MM.1S (cell line): Measurements from ENCODE around the gene TPCN2.

ENCODE experiments used
- DNase-seq: peaks from one replicate; pipeline ENCODE4 v3.0.0-alpha.2; 2015
- H2AFZ ChIP-seq: fragments of 300-600 bp; sonication (generic); 2 replicates; pipeline ENCODE4 v1.6.0; 2016; ENCODE audit warnings: antibody characterized with exemption, low read length
- H3F3A ChIP-seq: fragments of 300-600 bp; sonication (generic); 2 replicates; pipeline ENCODE4 v1.6.1; 2016; ENCODE audit warnings: mild to moderate bottlenecking, antibody characterized with exemption, low read length, moderate library complexity, mixed read lengths; ENCODE audit not compliant: insufficient read depth
- H3K27ac ChIP-seq: fragments of 300-600 bp; sonication (generic); 2 replicates; pipeline ENCODE4 v1.5.1; 2016; ENCODE audit warnings: mild to moderate bottlenecking, low read length
- H3K27me3 ChIP-seq: fragments of 300-600 bp; sonication (generic); replicated peaks from 2 replicates; pipeline ENCODE4 v1.6.0; 2016; ENCODE audit warnings: low read length; ENCODE audit not compliant: insufficient read depth
- H3K36me3 ChIP-seq: fragments of 300-600 bp; sonication (generic); replicated peaks from 2 replicates; pipeline ENCODE4 v1.6.1; 2016; ENCODE audit warnings: mild to moderate bottlenecking, low read length, mixed read lengths; ENCODE audit not compliant: insufficient read depth
- H3K4me1 ChIP-seq: fragments of 300-600 bp; sonication (generic); 2 replicates; pipeline ENCODE4 v1.6.1; 2016; ENCODE audit warnings: low read length, mixed read lengths
- H3K4me2 ChIP-seq: fragments of 300-600 bp; sonication (generic); 2 replicates; pipeline ENCODE4 v1.6.0; 2016; ENCODE audit warnings: low read depth, low read length
- H3K4me3 ChIP-seq: fragments of 300-600 bp; sonication (generic); 2 replicates; pipeline ENCODE4 v1.5.1; 2016; ENCODE audit warnings: low read length, mixed read lengths
- H3K79me2 ChIP-seq: fragments of 300-600 bp; sonication (generic); 2 replicates; pipeline ENCODE4 v1.6.1; 2016; ENCODE audit warnings: mixed run types, low read length, mixed read lengths
- H3K9ac ChIP-seq: fragments of 300-600 bp; sonication (generic); 2 replicates; pipeline ENCODE4 v1.6.1; 2016; ENCODE audit warnings: low read length, mixed read lengths
- H3K9me2 ChIP-seq: fragments of 300-600 bp; sonication (generic); replicated peaks from 2 replicates; pipeline ENCODE4 v1.6.1; 2016; ENCODE audit warnings: mild to moderate bottlenecking, low read length, mixed read lengths; ENCODE audit not compliant: insufficient read depth
- H3K9me3 ChIP-seq: fragments of 300-600 bp; sonication (generic); replicated peaks from 2 replicates; pipeline ENCODE4 v1.6.1; 2016; ENCODE audit warnings: mild to moderate bottlenecking, low read length, mixed read lengths; ENCODE audit not compliant: insufficient read depth
- H4K20me1 ChIP-seq: fragments of 300-600 bp; sonication (generic); 2 replicates; pipeline ENCODE4 v1.6.1; 2016; ENCODE audit warnings: mild to moderate bottlenecking, low read length, moderate library complexity, mixed read lengths; ENCODE audit not compliant: insufficient read depth
- EZH2 ChIP-seq: fragments of 300-600 bp; sonication (generic); optimal IDR thresholded peaks from 2 replicates; pipeline ENCODE3; 2017; ENCODE audit warnings: low read depth, mild to moderate bottlenecking, antibody characterized with exemption, low read length, mixed read lengths
- EZH2phosphoT487 ChIP-seq: fragments of 300-600 bp; sonication (generic); IDR thresholded peaks from 2 replicates; pipeline ENCODE4 v1.6.1; 2018; ENCODE audit warnings: antibody characterized with exemption, low read length
- TF ChIP-seq, protein P1 (sequence below): fragments of 300-600 bp; sonication (generic); IDR thresholded peaks from 2 replicates; pipeline ENCODE4 v1.5.1; 2016; ENCODE audit warnings: antibody characterized with exemption, low read length, mixed read lengths

TPCN2 gene

GRCh38 chr11:69049490-69049867 lies 747 bp downstream of the TPCN2 start:
- Histone ChIP-seq H3K4me2 (peak overlapping the region; percentile 93), H3K36me3 (no peaks in the 10 kb centered on the region), H3K79me2 (peaks cover 54% of the 10 kb centered on the region), H3K9ac (peak overlapping the region; percentile 99), H3K4me3 (peak overlapping the region; percentile 98), H2AFZ (peak overlapping the region; percentile 92), H3K27me3 (no peaks in the 10 kb centered on the region), H3K9me2 (no peaks in the 10 kb centered on the region), H4K20me1 (no peaks in the 10 kb centered on the region), H3F3A (no peaks in the 10 kb centered on the region), H3K27ac (no peak overlapping the region), H3K9me3 (no peaks in the 10 kb centered on the region), H3K4me1 (peaks cover 15% of the 10 kb centered on the region)
- TF ChIP-seq EZH2phosphoT487 (no peak), EZH2 (no peak)
- TF ChIP-seq, protein P1, sequence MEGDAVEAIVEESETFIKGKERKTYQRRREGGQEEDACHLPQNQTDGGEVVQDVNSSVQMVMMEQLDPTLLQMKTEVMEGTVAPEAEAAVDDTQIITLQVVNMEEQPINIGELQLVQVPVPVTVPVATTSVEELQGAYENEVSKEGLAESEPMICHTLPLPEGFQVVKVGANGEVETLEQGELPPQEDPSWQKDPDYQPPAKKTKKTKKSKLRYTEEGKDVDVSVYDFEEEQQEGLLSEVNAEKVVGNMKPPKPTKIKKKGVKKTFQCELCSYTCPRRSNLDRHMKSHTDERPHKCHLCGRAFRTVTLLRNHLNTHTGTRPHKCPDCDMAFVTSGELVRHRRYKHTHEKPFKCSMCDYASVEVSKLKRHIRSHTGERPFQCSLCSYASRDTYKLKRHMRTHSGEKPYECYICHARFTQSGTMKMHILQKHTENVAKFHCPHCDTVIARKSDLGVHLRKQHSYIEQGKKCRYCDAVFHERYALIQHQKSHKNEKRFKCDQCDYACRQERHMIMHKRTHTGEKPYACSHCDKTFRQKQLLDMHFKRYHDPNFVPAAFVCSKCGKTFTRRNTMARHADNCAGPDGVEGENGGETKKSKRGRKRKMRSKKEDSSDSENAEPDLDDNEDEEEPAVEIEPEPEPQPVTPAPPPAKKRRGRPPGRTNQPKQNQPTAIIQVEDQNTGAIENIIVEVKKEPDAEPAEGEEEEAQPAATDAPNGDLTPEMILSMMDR, result no peak
- DNase-seq, result no peak

GRCh38 chr11:69050592-69051380 lies 2.1 kb downstream of the TPCN2 start:
- DNase-seq, result no peak
- no peaks in the 10 kb centered on the region for H3K36me3 ChIP-seq
- H3K9ac ChIP-seq, result no peak overlapping the region
- H3K4me3 ChIP-seq, result no peak overlapping the region
- no peak overlapping the region for H3K27ac ChIP-seq
- no peaks in the 10 kb centered on the region for H4K20me1 ChIP-seq
- H3K4me2 ChIP-seq, result no peak overlapping the region
- peaks cover 59% of the 10 kb centered on the region for H3K79me2 ChIP-seq
- H3K4me1 ChIP-seq, result peaks cover 22% of the 10 kb centered on the region
- TF ChIP-seq, protein P1, result no peak
- TF ChIP-seq EZH2 (no peak), EZH2phosphoT487 (no peak)
- H3K9me2 ChIP-seq, result no peaks in the 10 kb centered on the region
- no peak overlapping the region for H2AFZ ChIP-seq
- no peaks in the 10 kb centered on the region for H3K9me3 ChIP-seq
- H3K27me3 ChIP-seq, result no peaks in the 10 kb centered on the region
- H3F3A ChIP-seq, result peaks cover 9% of the 10 kb centered on the region; the same call in 1 of the 2 replicates

- peaks cover 25% of the 10 kb centered on the region for H3K4me1 ChIP-seq
- no peak overlapping the region for H3K27ac ChIP-seq
- H3K4me3 ChIP-seq, result no peak overlapping the region
- H3K36me3 ChIP-seq, result no peaks in the 10 kb centered on the region
- no peaks in the 10 kb centered on the region for H4K20me1 ChIP-seq
- no peak for TF ChIP-seq EZH2phosphoT487
- no peak for TF ChIP-seq EZH2
- TF ChIP-seq, protein P1, result no peak
- H3F3A ChIP-seq, result peaks cover 13% of the 10 kb centered on the region; the same call in 1 of the 2 replicates
- no peaks in the 10 kb centered on the region for H3K9me2 ChIP-seq
- H3K27me3 ChIP-seq, result no peaks in the 10 kb centered on the region
- H3K9me3 ChIP-seq, result no peaks in the 10 kb centered on the region
- no peak for DNase-seq
- peaks cover 59% of the 10 kb centered on the region for H3K79me2 ChIP-seq
- H3K9ac ChIP-seq, result no peak overlapping the region
- no peak overlapping the region for H2AFZ ChIP-seq
- no peak overlapping the region for H3K4me2 ChIP-seq
Observed at GRCh38 chr11:69051381-69052342, 2.9 kb downstream of the TPCN2 start.
